GM12878 (cell line): ENCODE data around the gene CCL25. TPM values are rescaled to one million over a fixed set of nuclear protein-coding genes. Genes with fewer than 3 reads are reported as not detected.

ENCODE experiments used
- CBFB ChIP-seq: IDR thresholded peaks from 2 replicates; pipeline ENCODE4 v1.6.1; 2016; ENCODE audit warnings: antibody characterized with exemption, low read depth
- EZH2 ChIP-seq: IDR thresholded peaks from 2 replicates; pipeline ENCODE4 v1.6.1; 2012; ENCODE audit warnings: low read depth, mild to moderate bottlenecking, control low read depth, inconsistent platforms, low read length, borderline replicate concordance; ENCODE audit not compliant: control insufficient read depth
- KAT2A ChIP-seq: conservative IDR thresholded peaks from 2 replicates; pipeline ENCODE4 v1.6.1; 2011; ENCODE audit warnings: low read depth, low read length; ENCODE audit not compliant: control insufficient read depth
- KDM1A ChIP-seq: fragments of 200-600 bp; sonication (generic); IDR thresholded peaks from 2 replicates; pipeline ENCODE4 v1.6.1; 2016; ENCODE audit warnings: borderline replicate concordance
- KLF5 ChIP-seq: fragments of 450-650 bp; IDR thresholded peaks from 2 replicates; pipeline ENCODE4 v1.6.1; 2014; ENCODE audit warnings: mild to moderate bottlenecking; ENCODE audit not compliant: partially characterized antibody
- NFXL1 ChIP-seq: fragments of 450-650 bp; IDR thresholded peaks from 2 replicates; pipeline ENCODE4 v1.6.1; 2017; ENCODE audit warnings: antibody characterized with exemption, mild to moderate bottlenecking, borderline replicate concordance
- NKRF ChIP-seq: fragments of 450-650 bp; conservative IDR thresholded peaks from 2 replicates; pipeline ENCODE4 v1.6.1; 2017; ENCODE audit warnings: mild to moderate bottlenecking, moderate library complexity
- RAD51 ChIP-seq: fragments of 450-650 bp; IDR thresholded peaks from 2 replicates; pipeline ENCODE4 v1.6.1; 2016; ENCODE audit warnings: moderate library complexity, mild to moderate bottlenecking, inconsistent platforms
- SUPT20H ChIP-seq: IDR thresholded peaks from 2 replicates; pipeline ENCODE4 v1.6.1; 2011; ENCODE audit warnings: low read depth, mild to moderate bottlenecking, low read length, moderate library complexity, borderline replicate concordance; ENCODE audit not compliant: control insufficient read depth
- SUZ12 ChIP-seq: fragments of 200-600 bp; sonication (generic); IDR thresholded peaks from one replicate; pipeline ENCODE4 v1.6.1; 2018; ENCODE audit warnings: antibody characterized with exemption, mild to moderate bottlenecking; ENCODE audit not compliant: unreplicated experiment
- TCF12 ChIP-seq: IDR thresholded peaks from 2 replicates; pipeline ENCODE4 v1.6.1; 2011; ENCODE audit warnings: low read depth, mild to moderate bottlenecking, low read length
- ZBTB40 ChIP-seq: fragments of 450-650 bp; IDR thresholded peaks from 2 replicates; pipeline ENCODE4 v1.6.1; 2016; ENCODE audit warnings: mild to moderate bottlenecking, moderate library complexity, borderline replicate concordance
- ZNF24 ChIP-seq: fragments of 450-650 bp; IDR thresholded peaks from 2 replicates; pipeline ENCODE4 v1.6.1; 2017; ENCODE audit warnings: antibody characterized with exemption, mild to moderate bottlenecking
- ZNF384 ChIP-seq: IDR thresholded peaks from 2 replicates; pipeline ENCODE4 v1.6.1; 2012; ENCODE audit warnings: low read depth, mild to moderate bottlenecking, low read length, improper control_type of control experiment, borderline replicate concordance
- ZSCAN29 ChIP-seq: fragments of 450-650 bp; IDR thresholded peaks from 2 replicates; pipeline ENCODE4 v1.6.1; 2017; ENCODE audit warnings: mild to moderate bottlenecking, moderate library complexity
- polyA plus RNA-seq, 11 experiments: library from polyadenylated mRNA; depleted of rRNA in 4 of 11; unstranded in 6 of 11; stranded (reverse) in 5 of 11; fragments of >200 nt; fragmentation: Nextera tagmentation in 4 of 11; fragmentation: Illumina TruSeq in 1 of 11; extraction: Ambion mirVana in 4 of 11; extraction: Trizol in 1 of 11; gene quantifications; 1 replicate in 1 of 11; 2 replicates in 10 of 11; pipeline versions ENCODE4 v1.2.1 to v1.2.3, GENCODE V29; 2011 to 2016; ENCODE audit warnings: inconsistent platforms in 2 of 11, missing spikeins in 2 of 11, low read depth in 1 of 11
- total RNA-seq, 4 experiments: library from RNA; depleted of rRNA in 3 of 4; stranded (reverse); fragments of >200 nt in 3 of 4; fragmentation: Illumina TruSeq in 1 of 4; extraction: Trizol in 1 of 4; gene quantifications; 2 replicates each; pipeline versions ENCODE4 v1.2.1 to v1.2.3, GENCODE V29; 2013 to 2021
- TF ChIP-seq, protein P1 (sequence below): fragments of 450-650 bp; IDR thresholded peaks from 2 replicates; pipeline ENCODE4 v1.6.1; 2016; ENCODE audit warnings: mild to moderate bottlenecking
- TF ChIP-seq, protein P2 (sequence below): fragments of 450-650 bp; IDR thresholded peaks from 2 replicates; pipeline ENCODE4 v1.6.1; 2017; ENCODE audit warnings: antibody characterized with exemption, mild to moderate bottlenecking, moderate library complexity
- TF ChIP-seq, protein P3 (sequence below): fragments of 450-650 bp; IDR thresholded peaks from 2 replicates; pipeline ENCODE4 v1.6.1; 2014; ENCODE audit warnings: mild to moderate bottlenecking

Gene CCL25
- total and polyA plus RNA-seq, 10 of the 15 experiments (the other 5 are each of a cell fraction or from before 2014, with no cell fraction given), result 0.53 to 12.0 (median 8.3) TPM

DNA sequence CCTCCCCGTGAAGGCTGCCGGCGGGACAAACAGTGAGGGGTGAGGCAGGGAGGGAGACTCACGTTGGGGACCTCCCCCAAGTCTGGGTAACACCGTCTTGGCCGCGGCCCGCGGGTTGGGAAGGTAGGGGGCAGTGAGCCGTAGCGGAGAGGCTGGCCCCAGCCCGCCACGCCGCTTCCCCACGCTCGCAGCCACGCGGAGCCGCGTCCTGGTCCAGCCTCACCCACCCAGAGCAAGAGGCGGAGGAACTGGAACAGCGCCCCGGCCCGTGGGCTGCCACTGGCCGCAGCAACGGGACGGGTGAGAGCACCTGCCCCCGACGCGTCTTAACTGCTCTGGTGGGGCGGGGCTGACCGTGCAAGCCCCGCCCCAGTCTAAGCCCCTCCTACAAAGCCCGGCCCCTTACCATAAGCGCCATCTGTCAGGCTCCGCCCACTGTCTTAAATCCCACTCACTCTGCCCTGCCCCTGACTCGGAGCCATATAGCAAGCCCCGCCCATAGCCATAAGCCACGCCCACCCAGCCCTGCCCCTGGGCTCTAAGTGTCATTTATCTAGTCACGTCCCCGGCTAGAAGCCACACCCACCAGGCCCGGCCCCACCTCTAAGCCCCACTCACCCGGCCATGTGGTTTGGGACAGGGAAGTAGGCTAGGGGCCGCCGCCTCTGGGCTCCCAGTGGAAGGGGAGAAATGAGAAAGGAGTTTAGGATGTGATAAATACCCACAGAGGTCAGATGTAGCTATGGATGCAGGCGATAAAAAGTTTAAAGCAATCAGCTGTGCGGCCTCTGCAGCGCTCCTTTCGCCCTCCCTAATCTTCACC is 2.1 kb upstream of the CCL25 start (continued):
- TF ChIP-seq ZBTB40, result no peak
- TF ChIP-seq EZH2, result no peak
- no peak for TF ChIP-seq CBFB
- TF ChIP-seq, protein P1, sequence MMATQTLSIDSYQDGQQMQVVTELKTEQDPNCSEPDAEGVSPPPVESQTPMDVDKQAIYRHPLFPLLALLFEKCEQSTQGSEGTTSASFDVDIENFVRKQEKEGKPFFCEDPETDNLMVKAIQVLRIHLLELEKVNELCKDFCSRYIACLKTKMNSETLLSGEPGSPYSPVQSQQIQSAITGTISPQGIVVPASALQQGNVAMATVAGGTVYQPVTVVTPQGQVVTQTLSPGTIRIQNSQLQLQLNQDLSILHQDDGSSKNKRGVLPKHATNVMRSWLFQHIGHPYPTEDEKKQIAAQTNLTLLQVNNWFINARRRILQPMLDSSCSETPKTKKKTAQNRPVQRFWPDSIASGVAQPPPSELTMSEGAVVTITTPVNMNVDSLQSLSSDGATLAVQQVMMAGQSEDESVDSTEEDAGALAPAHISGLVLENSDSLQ, result peak; percentile 90
- TF ChIP-seq SUZ12, result no peak
- no peak for TF ChIP-seq ZNF24
- no peak for TF ChIP-seq SUPT20H
- TF ChIP-seq, protein P2, sequence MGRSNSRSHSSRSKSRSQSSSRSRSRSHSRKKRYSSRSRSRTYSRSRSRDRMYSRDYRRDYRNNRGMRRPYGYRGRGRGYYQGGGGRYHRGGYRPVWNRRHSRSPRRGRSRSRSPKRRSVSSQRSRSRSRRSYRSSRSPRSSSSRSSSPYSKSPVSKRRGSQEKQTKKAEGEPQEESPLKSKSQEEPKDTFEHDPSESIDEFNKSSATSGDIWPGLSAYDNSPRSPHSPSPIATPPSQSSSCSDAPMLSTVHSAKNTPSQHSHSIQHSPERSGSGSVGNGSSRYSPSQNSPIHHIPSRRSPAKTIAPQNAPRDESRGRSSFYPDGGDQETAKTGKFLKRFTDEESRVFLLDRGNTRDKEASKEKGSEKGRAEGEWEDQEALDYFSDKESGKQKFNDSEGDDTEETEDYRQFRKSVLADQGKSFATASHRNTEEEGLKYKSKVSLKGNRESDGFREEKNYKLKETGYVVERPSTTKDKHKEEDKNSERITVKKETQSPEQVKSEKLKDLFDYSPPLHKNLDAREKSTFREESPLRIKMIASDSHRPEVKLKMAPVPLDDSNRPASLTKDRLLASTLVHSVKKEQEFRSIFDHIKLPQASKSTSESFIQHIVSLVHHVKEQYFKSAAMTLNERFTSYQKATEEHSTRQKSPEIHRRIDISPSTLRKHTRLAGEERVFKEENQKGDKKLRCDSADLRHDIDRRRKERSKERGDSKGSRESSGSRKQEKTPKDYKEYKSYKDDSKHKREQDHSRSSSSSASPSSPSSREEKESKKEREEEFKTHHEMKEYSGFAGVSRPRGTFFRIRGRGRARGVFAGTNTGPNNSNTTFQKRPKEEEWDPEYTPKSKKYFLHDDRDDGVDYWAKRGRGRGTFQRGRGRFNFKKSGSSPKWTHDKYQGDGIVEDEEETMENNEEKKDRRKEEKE, result no peak
- TF ChIP-seq KLF5, result no peak
- no peak for TF ChIP-seq KAT2A
- TF ChIP-seq RAD51, result no peak
- no peak for TF ChIP-seq NFXL1
- TF ChIP-seq ZNF384, result no peak
- TF ChIP-seq ZSCAN29, result no peak
- peak; percentile 62; the same call in 1 of the 2 replicates for TF ChIP-seq TCF12
- TF ChIP-seq NKRF, result no peak
- TF ChIP-seq KDM1A, result no peak
- TF ChIP-seq, protein P3, sequence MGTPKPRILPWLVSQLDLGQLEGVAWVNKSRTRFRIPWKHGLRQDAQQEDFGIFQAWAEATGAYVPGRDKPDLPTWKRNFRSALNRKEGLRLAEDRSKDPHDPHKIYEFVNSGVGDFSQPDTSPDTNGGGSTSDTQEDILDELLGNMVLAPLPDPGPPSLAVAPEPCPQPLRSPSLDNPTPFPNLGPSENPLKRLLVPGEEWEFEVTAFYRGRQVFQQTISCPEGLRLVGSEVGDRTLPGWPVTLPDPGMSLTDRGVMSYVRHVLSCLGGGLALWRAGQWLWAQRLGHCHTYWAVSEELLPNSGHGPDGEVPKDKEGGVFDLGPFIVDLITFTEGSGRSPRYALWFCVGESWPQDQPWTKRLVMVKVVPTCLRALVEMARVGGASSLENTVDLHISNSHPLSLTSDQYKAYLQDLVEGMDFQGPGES, result no peak
